SK-N-SH (cell line): ENCODE data around the gene FYB2. TPM values are rescaled to one million over a fixed set of nuclear protein-coding genes. Genes with fewer than 3 reads are reported as not detected.

ENCODE experiments used
- CTCF ChIA-PET: fragments of 300-600, 350-600 bp; formaldehyde crosslinking; extraction: SDS; loops from one replicate; lab custom pipeline; 2021; lab: Yijun Ruan, JAX
- POLR2A ChIA-PET: fragments of 350-600 bp; sonication (Branson Sonifier 250); formaldehyde crosslinking; extraction: SDS; loops from one replicate; lab custom pipeline; 2020; ENCODE audit warnings: antibody characterized with exemption, inconsistent platforms; lab: Yijun Ruan, JAX
- DNase-seq: peaks from one replicate; pipeline ENCODE4 v3.0.0; 2012
- H2AFZ ChIP-seq: fragments of 200-600 bp; sonication (generic); 2 replicates; pipeline ENCODE4 v1.8.1; 2016; ENCODE audit warnings: antibody characterized with exemption, mild to moderate bottlenecking, low read depth
- H3F3A ChIP-seq: fragments of 200-600 bp; sonication (generic); replicated peaks from 2 replicates; pipeline ENCODE3; 2016; ENCODE audit warnings: antibody characterized with exemption, mild to moderate bottlenecking; ENCODE audit not compliant: insufficient read depth
- H3K27ac ChIP-seq, 2 experiments: fragments of 200-500 bp in 1 of 2; fragments of 200-600 bp in 1 of 2; sonication (Bioruptor generic) in 1 of 2; sonication (generic), shearing (Covaris generic) in 1 of 2; 2 replicates each; pipeline versions ENCODE4 v1.5.1 to v1.6.1; 2014 to 2016; ENCODE audit warnings: low read depth in 2 of 2, inconsistent platforms in 1 of 2, low read length in 1 of 2, mild to moderate bottlenecking in 1 of 2, mixed read lengths in 1 of 2
- H3K27me3 ChIP-seq: fragments of 200-600 bp; sonication (generic), shearing (Covaris generic); 2 replicates; pipeline ENCODE4 v1.6.1; 2016; ENCODE audit warnings: mixed run types; ENCODE audit not compliant: insufficient read depth
- H3K36me3 ChIP-seq, 2 experiments: fragments of 200-500 bp in 1 of 2; fragments of 200-600 bp in 1 of 2; sonication (Bioruptor generic) in 1 of 2; sonication (generic) in 1 of 2; replicated peaks in 1 of 2; 2 replicates each; pipeline versions ENCODE3 to v1.5.1; 2014 to 2016; ENCODE audit warnings: low read length in 1 of 2, mild to moderate bottlenecking in 1 of 2; ENCODE audit not compliant: insufficient read depth in 2 of 2, control insufficient read depth in 1 of 2
- H3K4me1 ChIP-seq, 2 experiments: fragments of 200-500 bp in 1 of 2; fragments of 200-600 bp in 1 of 2; sonication (Bioruptor generic) in 1 of 2; sonication (generic), shearing (Covaris generic) in 1 of 2; 2 replicates each; pipeline versions ENCODE4 v1.5.1 to v1.6.1; 2014 to 2016; ENCODE audit warnings: low read depth in 1 of 2, low read length in 1 of 2, mixed run types in 1 of 2; ENCODE audit not compliant: insufficient read depth in 2 of 2, control insufficient read depth in 1 of 2
- H3K4me2 ChIP-seq: fragments of 200-600 bp; sonication (generic), shearing (Covaris generic); 2 replicates; pipeline ENCODE4 v1.6.1; 2017; ENCODE audit warnings: mixed run types
- H3K4me3 ChIP-seq, 2 experiments: fragments of 200-500 bp in 1 of 2; fragments of 200-600 bp in 1 of 2; sonication (Bioruptor generic) in 1 of 2; sonication (generic), shearing (Covaris generic) in 1 of 2; 2 replicates each; pipeline versions ENCODE4 v1.5.1 to v1.8.1; 2014 to 2016; ENCODE audit warnings: low read depth in 2 of 2, inconsistent platforms in 1 of 2, low read length in 1 of 2, mild to moderate bottlenecking in 1 of 2, mixed read lengths in 1 of 2, moderate library complexity in 1 of 2
- H3K79me2 ChIP-seq: fragments of 200-600 bp; sonication (generic); 2 replicates; pipeline ENCODE4 v1.8.1; 2017; ENCODE audit warnings: mild to moderate bottlenecking; ENCODE audit not compliant: insufficient read depth
- H3K9ac ChIP-seq: fragments of 200-600 bp; sonication (generic); 2 replicates; pipeline ENCODE4 v1.6.1; 2017; ENCODE audit warnings: mixed run types
- H3K9me2 ChIP-seq: fragments of 200-600 bp; sonication (generic); 2 replicates; pipeline ENCODE4 v1.6.1; 2017; ENCODE audit warnings: mixed run types
- H3K9me3 ChIP-seq: fragments of 200-600 bp; sonication (generic); 2 replicates; pipeline ENCODE4 v1.6.1; 2017; ENCODE audit warnings: mixed run types, mild to moderate bottlenecking, moderate library complexity
- H4K20me1 ChIP-seq: fragments of 200-600 bp; sonication (generic); 2 replicates; pipeline ENCODE4 v1.6.1; 2017; ENCODE audit warnings: mild to moderate bottlenecking, mixed run types; ENCODE audit not compliant: insufficient read depth
- CHD2 ChIP-seq: fragments of 150-350 bp; IDR thresholded peaks from 2 replicates; pipeline ENCODE4 v1.6.1; 2018; ENCODE audit warnings: low read length; ENCODE audit not compliant: partially characterized antibody
- CTCF ChIP-seq: fragments of 200-600 bp; sonication (generic); IDR thresholded peaks from 2 replicates; pipeline ENCODE4 v1.6.1; 2017; ENCODE audit warnings: antibody characterized with exemption, mild to moderate bottlenecking, moderate library complexity
- EP300 ChIP-seq, 2 experiments: IDR thresholded peaks; 2 replicates each; pipeline versions ENCODE4 v1.4.0 to v1.6.1; 2012; ENCODE audit warnings: borderline replicate concordance in 1 of 2, low read depth in 1 of 2, low read length in 1 of 2
- FOSL2 ChIP-seq: IDR thresholded peaks from 2 replicates; pipeline ENCODE4 v1.4.0; 2012; ENCODE audit warnings: low read depth, mild to moderate bottlenecking, moderate library complexity, borderline replicate concordance
- FOXJ3 ChIP-seq: sonication (generic); formaldehyde crosslinking; IDR thresholded peaks from 2 replicates; pipeline ENCODE4 v1.5.1; 2020; ENCODE audit warnings: mild to moderate bottlenecking, missing genetic modification reagents
- FOXM1 ChIP-seq: IDR thresholded peaks from 2 replicates; pipeline ENCODE4 v1.4.0; 2012; ENCODE audit warnings: low read depth, mild to moderate bottlenecking
- GATA2 ChIP-seq: sonication (generic); formaldehyde crosslinking; IDR thresholded peaks from 2 replicates; pipeline ENCODE4 v1.5.0; 2020; ENCODE audit warnings: mild to moderate bottlenecking, missing genetic modification reagents
- IRF3 ChIP-seq: fragments of 150-350 bp; IDR thresholded peaks from 2 replicates; pipeline ENCODE4 v1.6.1; 2016; ENCODE audit warnings: mild to moderate bottlenecking, low read depth, low read length
- JUND ChIP-seq: IDR thresholded peaks from 2 replicates; pipeline ENCODE4 v1.4.0; 2012
- NFIC ChIP-seq: IDR thresholded peaks from 2 replicates; pipeline ENCODE4 v1.4.0; 2012; ENCODE audit warnings: borderline replicate concordance
- NRF1 ChIP-seq: IDR thresholded peaks from 2 replicates; pipeline ENCODE4 v1.6.1; 2012; ENCODE audit warnings: low read depth, mild to moderate bottlenecking, low read length
- PBX3 ChIP-seq: IDR thresholded peaks from 2 replicates; pipeline ENCODE4; 2012
- POLR2AphosphoS5 ChIP-seq: IDR thresholded peaks from 2 replicates; pipeline ENCODE4 v1.6.1; 2012; ENCODE audit warnings: low read depth, low read length
- RAD21 ChIP-seq: IDR thresholded peaks from 2 replicates; pipeline ENCODE4 v1.6.1; 2012; ENCODE audit warnings: mild to moderate bottlenecking, low read length
- RCOR1 ChIP-seq: fragments of 150-350 bp; IDR thresholded peaks from 2 replicates; pipeline ENCODE4 v1.6.1; 2017; ENCODE audit warnings: antibody characterized with exemption, low read length
- SIN3A ChIP-seq: IDR thresholded peaks from 2 replicates; pipeline ENCODE4 v1.6.1; 2012; ENCODE audit warnings: low read depth, mild to moderate bottlenecking, low read length, moderate library complexity, borderline replicate concordance
- SMC3 ChIP-seq: IDR thresholded peaks from 2 replicates; pipeline ENCODE4 v1.6.1; 2012; ENCODE audit warnings: low read depth, low read length, improper control_type of control experiment
- TCF12 ChIP-seq: IDR thresholded peaks from 2 replicates; pipeline ENCODE4 v1.4.0; 2012
- USF1 ChIP-seq: IDR thresholded peaks from 2 replicates; pipeline ENCODE4 v1.4.0; 2012; ENCODE audit warnings: low read depth, borderline replicate concordance
- USF2 ChIP-seq: fragments of 150-350 bp; IDR thresholded peaks from 2 replicates; pipeline ENCODE4 v1.6.1; 2017; ENCODE audit warnings: antibody characterized with exemption, low read length, low read depth, borderline replicate concordance
- YY1 ChIP-seq: IDR thresholded peaks from 2 replicates; pipeline ENCODE4 v1.4.0; 2012; ENCODE audit warnings: low read depth, mild to moderate bottlenecking
- WGBS: methylation state at CpG from one replicate; pipeline ENCODE4 v1.1.6; 2017; ENCODE audit warnings: low lambda C conversion rate; 5-methylcytosine and 5-hydroxymethylcytosine counted together
- polyA plus RNA-seq, 3 experiments: library from polyadenylated mRNA; depleted of rRNA; stranded (reverse); fragments of >200 nt; gene quantifications; 2 replicates each; pipeline ENCODE4 v1.2.3, GENCODE V29; 2012

FYB2 gene
- polyA plus RNA-seq, 1 of the 3 experiments (the other 2 are of a cell fraction): not detected

- Histone ChIP-seq H3K27me3 (no peaks in the 10 kb centered on the region), H3K9me2 (no peaks in the 10 kb centered on the region), H3K36me3 (peaks cover 0 to 3% of the 10 kb centered on the region in 2 experiments), H2AFZ (no peak overlapping the region), H4K20me1 (no peaks in the 10 kb centered on the region), H3K4me3 (no peak overlapping the region), H3K9me3 (no peaks in the 10 kb centered on the region), H3K4me1 (peaks cover 0 to 17% of the 10 kb centered on the region in 2 experiments; a peak in 3 of 4 replicates), H3K4me2 (no peak overlapping the region), H3K79me2 (no peaks in the 10 kb centered on the region), H3K27ac (no peak overlapping the region), H3F3A (peaks cover 9% of the 10 kb centered on the region), H3K9ac (no peak overlapping the region)
- CTCF ChIA-PET: interaction anchor here (1.0 to 1.9 kb wide), 2 partner anchors 108 to 1435 kb away, joined by 3 to 6 read pairs; no protein-coding TSS in a partner anchor
- TF ChIP-seq POLR2AphosphoS5 (no peak), FOXM1 (no peak), CTCF (no peak), NRF1 (no peak)
- POLR2A ChIA-PET: no interaction called here
- DNase-seq: no peak
- 94% methylated on average over 1 of the region's 1 CpG for WGBS
Observed at GRCh38 chr1:56713112-56713511, 106.1 kb downstream of the FYB2 start.

- no peaks in the 10 kb centered on the region for H3K9me2 ChIP-seq
- ChIA-PET CTCF (interaction anchor here (1.7 to 1.9 kb wide), 2 partner anchors 1434 to 1690 kb away, joined by 3 to 6 read pairs; no protein-coding TSS in a partner anchor), POLR2A (no interaction called here)
- no peaks in the 10 kb centered on the region for H3K79me2 ChIP-seq
- no peaks in the 10 kb centered on the region for H3K9me3 ChIP-seq
- no peaks in the 10 kb centered on the region for H3K27me3 ChIP-seq
- TF ChIP-seq SIN3A (no peak), SMC3 (no peak), POLR2AphosphoS5 (no peak), GATA2 (CRISPR knock-in tag) (no peak), RAD21 (no peak), EP300 (IDR thresholded peaks at IDR 0.05; ENCODE audit: borderline replicate concordance in 1 of 2, low read depth in 1 of 2, low read length in 1 of 2) (no peak), CHD2 (no peak), USF1 (no peak), JUND (no peak), FOXM1 (no peak), IRF3 (no peak), USF2 (no peak), FOSL2 (no peak), PBX3 (no peak), TCF12 (no peak), YY1 (no peak), FOXJ3 (CRISPR knock-in tag) (no peak), NFIC (no peak), RCOR1 (no peak)
- H3F3A ChIP-seq: peaks cover 9% of the 10 kb centered on the region
- peaks cover 0 to 12% of the 10 kb centered on the region in 2 experiments for H3K36me3 ChIP-seq
- H3K27ac ChIP-seq: 0 out of 4 replicates have a peak overlapping the region, but pooled peaks of 1 of the 2 experiments have one; percentile 57
- H2AFZ ChIP-seq: 0 out of 2 replicates have a peak overlapping the region, but pooled peaks have one; percentile 20
- DNase-seq: no peak
- H3K4me1 ChIP-seq: peaks cover 0 to 17% of the 10 kb centered on the region in 2 experiments; a peak in 3 of 4 replicates
- no peaks in the 10 kb centered on the region for H4K20me1 ChIP-seq
- no peak overlapping the region for H3K9ac ChIP-seq
- H3K4me2 ChIP-seq: no peak overlapping the region
- WGBS: 100% methylated on average over 1 of the region's 1 CpG
- no peak overlapping the region for H3K4me3 ChIP-seq
Observed at GRCh38 chr1:56712150-56712549, 107.1 kb downstream of the FYB2 start.
